Keratinocyte (primary cell): ENCODE results near the gene ALDOB. TPM values are rescaled to one million over a fixed set of nuclear protein-coding genes. Genes with fewer than 3 reads are reported as not detected.

ENCODE experiments used
- DNase-seq: peaks from one replicate; pipeline ENCODE4 v3.0.0-alpha.2; 2011; ENCODE audit warnings: low read depth, missing footprints, low spot score
- FAIRE-seq: peaks from 2 replicates; lab custom pipeline; 2011; peaks lifted over from hg19 to GRCh38; lab: Jason Lieb, UNC
- H2AFZ ChIP-seq: 2 replicates; pipeline ENCODE4 v1.6.0; 2012; ENCODE audit warnings: low read length, control low read depth, inconsistent platforms; ENCODE audit not compliant: control insufficient read depth
- H3K27ac ChIP-seq: 2 replicates; pipeline ENCODE4 v1.5.1; 2011; ENCODE audit warnings: low read length; ENCODE audit not compliant: control insufficient read depth, insufficient read depth
- H3K27me3 ChIP-seq: 3 replicates; pipeline ENCODE4 v1.6.0; 2011; ENCODE audit warnings: low read length; ENCODE audit not compliant: control insufficient read depth, insufficient read depth; ENCODE audit errors: extremely low read depth
- H3K36me3 ChIP-seq, 2 experiments: 2 replicates in 1 of 2; 3 replicates in 1 of 2; pipeline ENCODE4 v1.5.1; 2011; ENCODE audit warnings: low read length in 2 of 2, mild to moderate bottlenecking in 1 of 2; ENCODE audit not compliant: control insufficient read depth in 2 of 2, insufficient read depth in 2 of 2; ENCODE audit errors: extremely low read depth in 1 of 2
- H3K4me1 ChIP-seq: 3 replicates; pipeline ENCODE4 v1.5.1; 2011; ENCODE audit warnings: low read length; ENCODE audit not compliant: control insufficient read depth, insufficient read depth; ENCODE audit errors: extremely low read depth
- H3K4me2 ChIP-seq: 3 replicates; pipeline ENCODE4 v1.6.0; 2011; ENCODE audit warnings: low read depth, low read length; ENCODE audit not compliant: control insufficient read depth, insufficient read depth; ENCODE audit errors: extremely low read depth
- H3K4me3 ChIP-seq, 3 experiments: fragments of 200-600 bp in 1 of 3; sonication (generic) in 1 of 3; 2 replicates in 2 of 3; 3 replicates in 1 of 3; pipeline ENCODE4 v1.5.1; 2011 to 2016; ENCODE audit warnings: low read length in 3 of 3, mild to moderate bottlenecking in 3 of 3, control low read depth in 2 of 3, inconsistent platforms in 1 of 3, low read depth in 1 of 3, mixed read lengths in 1 of 3, mixed run types in 1 of 3, moderate library complexity in 1 of 3; ENCODE audit not compliant: control insufficient read depth in 2 of 3, insufficient read depth in 2 of 3; ENCODE audit errors: extremely low read depth in 1 of 3
- H3K79me2 ChIP-seq: 2 replicates; pipeline ENCODE4 v1.6.0; 2012; ENCODE audit warnings: low read length; ENCODE audit not compliant: control insufficient read depth, insufficient read depth
- H3K9ac ChIP-seq: 3 replicates; pipeline ENCODE4 v1.6.0; 2011; ENCODE audit warnings: low read length; ENCODE audit not compliant: control insufficient read depth, insufficient read depth; ENCODE audit errors: extremely low read depth
- H3K9me1 ChIP-seq: 3 replicates; pipeline ENCODE4 v1.6.0; 2011; ENCODE audit warnings: low read length; ENCODE audit not compliant: control insufficient read depth, insufficient read depth; ENCODE audit errors: extremely low read depth
- H3K9me3 ChIP-seq: 2 replicates; pipeline ENCODE4 v1.5.1; 2012; ENCODE audit warnings: low read depth, low read length; ENCODE audit not compliant: control insufficient read depth
- H4K20me1 ChIP-seq: 3 replicates; pipeline ENCODE4 v1.6.0; 2011; ENCODE audit warnings: low read length; ENCODE audit not compliant: control insufficient read depth, insufficient read depth; ENCODE audit errors: extremely low read depth
- CTCF ChIP-seq, 3 experiments: IDR thresholded peaks in 1 of 3; conservative IDR thresholded peaks in 1 of 3; optimal IDR thresholded peaks in 1 of 3; 2 replicates in 2 of 3; 3 replicates in 1 of 3; pipeline versions ENCODE3 to v1.5.1; 2011; ENCODE audit warnings: low read length in 3 of 3, mild to moderate bottlenecking in 3 of 3, moderate library complexity in 2 of 3, control low read depth in 1 of 3, inconsistent platforms in 1 of 3; ENCODE audit not compliant: insufficient read depth in 2 of 3; ENCODE audit errors: extremely low read depth in 1 of 3
- EZH2 ChIP-seq: IDR thresholded peaks from one replicate; pipeline ENCODE4 v1.6.1; 2012; ENCODE audit warnings: inconsistent platforms, mild to moderate bottlenecking, low read length, moderate library complexity
- dilution Hi-C: fragments of 300-500 bp; cut with MboI; formaldehyde crosslinking; loops from one replicate; pipeline ENCODE4 v1.7.0; 2020; ENCODE audit warnings: low sequenced_read_pairs; ENCODE audit not compliant: extremely low pct_ligation_motif_present
- polyA plus RNA-seq, 5 experiments: library from polyadenylated mRNA; depleted of rRNA in 3 of 5; stranded (reverse) in 3 of 5; stranded (forward) in 1 of 5; unstranded in 1 of 5; fragments of >200 nt; gene quantifications; 1 replicate in 1 of 5; 2 replicates in 3 of 5; 3 replicates in 1 of 5; pipeline versions ENCODE4 v1.2.1 to v1.2.3, GENCODE V29; 2011 to 2012; ENCODE audit warnings: missing spikeins in 2 of 5, low read depth in 1 of 5, low replicate concordance in 1 of 5

ALDOB gene
- polyA plus RNA-seq, 1 donor (not counting 4 experiments of a cell fraction or from before 2014, with no cell fraction given) = not detected

- Histone ChIP-seq H3K27ac (no peak overlapping the region), H3K9ac (no peak overlapping the region), H3K9me3 (peaks cover 2% of the 10 kb centered on the region), H3K4me3 (no peak overlapping the region), H3K27me3 (no peaks in the 10 kb centered on the region), H3K4me2 (no peak overlapping the region), H4K20me1 (no peaks in the 10 kb centered on the region), H3K9me1 (no peaks in the 10 kb centered on the region), H3K4me1 (no peaks in the 10 kb centered on the region), H3K36me3 (no peaks in the 10 kb centered on the region), H3K79me2 (no peaks in the 10 kb centered on the region), H2AFZ (no peak overlapping the region)
- TF ChIP-seq EZH2 = no peak
- no peak for TF ChIP-seq CTCF (optimal IDR thresholded peaks at IDR 0.05 in 1 of 3, IDR thresholded peaks at IDR 0.05 in 1 of 3, conservative IDR thresholded peaks at IDR 0.05 in 1 of 3; ENCODE audit: extremely low read depth in 1 of 3, insufficient read depth in 2 of 3, low read length in 3 of 3)
- FAIRE-seq (no peak), DNase-seq (no peak)
- dilution Hi-C loops = no loop called here
These were observed 20.0 kb downstream of the ALDOB start for GRCh38 chr9:101415578-101415977.

- no peaks in the 10 kb centered on the region for H3K27me3 ChIP-seq
- no peak overlapping the region for H3K4me2 ChIP-seq
- H3K9me1 ChIP-seq = no peaks in the 10 kb centered on the region
- DNase-seq (no peak), FAIRE-seq (no peak)
- H3K9ac ChIP-seq = no peak overlapping the region
- peaks cover 2% of the 10 kb centered on the region for H3K9me3 ChIP-seq
- no peaks in the 10 kb centered on the region for H3K79me2 ChIP-seq
- H3K4me1 ChIP-seq = no peaks in the 10 kb centered on the region
- H3K27ac ChIP-seq = no peak overlapping the region
- H3K4me3 ChIP-seq = no peak overlapping the region
- no peak overlapping the region for H2AFZ ChIP-seq
- TF ChIP-seq EZH2 (no peak), CTCF (optimal IDR thresholded peaks at IDR 0.05 in 1 of 3, IDR thresholded peaks at IDR 0.05 in 1 of 3, conservative IDR thresholded peaks at IDR 0.05 in 1 of 3; ENCODE audit: extremely low read depth in 1 of 3, insufficient read depth in 2 of 3, low read length in 3 of 3) (no peak)
- no peaks in the 10 kb centered on the region for H4K20me1 ChIP-seq
- H3K36me3 ChIP-seq = no peaks in the 10 kb centered on the region
- dilution Hi-C loops = no loop called here
These were observed 20.7 kb downstream of the ALDOB start for GRCh38 chr9:101414839-101415238.
